ENCODE data around the gene LTV1. TPM values are rescaled to one million over a fixed set of nuclear protein-coding genes. Genes with fewer than 3 reads are reported as not detected.
"Not testable (repeated sequence)": the region's sequence is repeated elsewhere in the genome, so short reads cannot be mapped to it uniquely, and the experiment has no call there.

Gene LTV1, protein sequence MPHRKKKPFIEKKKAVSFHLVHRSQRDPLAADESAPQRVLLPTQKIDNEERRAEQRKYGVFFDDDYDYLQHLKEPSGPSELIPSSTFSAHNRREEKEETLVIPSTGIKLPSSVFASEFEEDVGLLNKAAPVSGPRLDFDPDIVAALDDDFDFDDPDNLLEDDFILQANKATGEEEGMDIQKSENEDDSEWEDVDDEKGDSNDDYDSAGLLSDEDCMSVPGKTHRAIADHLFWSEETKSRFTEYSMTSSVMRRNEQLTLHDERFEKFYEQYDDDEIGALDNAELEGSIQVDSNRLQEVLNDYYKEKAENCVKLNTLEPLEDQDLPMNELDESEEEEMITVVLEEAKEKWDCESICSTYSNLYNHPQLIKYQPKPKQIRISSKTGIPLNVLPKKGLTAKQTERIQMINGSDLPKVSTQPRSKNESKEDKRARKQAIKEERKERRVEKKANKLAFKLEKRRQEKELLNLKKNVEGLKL
- total RNA-seq (2014; rRNA removed; shearing (Covaris generic); ENCODE audit: low replicate concordance) = 12.0 and 21.5 TPM in 2 replicates

DNA sequence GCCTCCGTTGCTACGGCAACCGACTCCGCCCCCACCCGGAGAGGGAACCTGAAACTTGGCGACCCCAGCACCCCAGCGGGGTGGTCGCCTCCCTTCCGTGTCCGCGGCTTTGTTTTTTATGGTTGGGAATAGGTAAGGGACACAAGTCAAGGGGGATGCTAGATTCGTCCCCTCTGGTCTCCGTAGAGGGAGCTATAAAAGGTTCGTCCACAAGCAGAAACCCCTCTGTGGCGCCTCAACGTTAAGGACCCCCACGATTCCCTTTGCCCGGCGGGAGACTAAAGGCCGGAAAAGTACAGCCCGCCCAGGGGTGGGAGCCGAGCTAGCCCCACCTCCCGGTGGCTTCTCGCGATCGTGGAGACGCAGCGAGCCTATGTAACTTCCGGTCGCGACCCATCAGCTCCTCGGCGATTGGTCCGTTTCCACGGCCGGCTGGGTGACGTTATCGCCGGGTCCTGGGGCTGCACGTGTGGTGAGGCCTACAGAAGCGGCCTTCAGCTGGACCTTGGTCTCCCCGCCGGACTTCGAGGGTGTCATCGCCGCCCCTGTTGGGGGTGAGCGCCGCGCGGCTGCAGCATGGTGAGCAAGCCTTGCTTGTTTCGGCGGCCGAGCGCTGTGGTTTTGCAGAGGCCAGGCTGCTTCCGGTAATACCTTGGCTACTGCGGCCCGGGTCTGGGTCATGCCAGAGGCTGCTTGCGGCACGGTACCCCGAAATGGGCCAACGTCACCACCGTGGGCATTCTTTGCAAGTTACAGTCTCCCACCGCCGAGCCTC lies at the start of gene LTV1:
Gene LTV1 (plus strand): TSS at position 437 of the 775 bp plus-strand sequence. CDS start 140 bp downstream, at position 577.
- in situ Hi-C loops (cut with HindIII; ENCODE audit: low pct_unique_long_range_greater_than_20kb, low sequenced_read_pairs) = no loop called here
- peak; percentile 90 for DNase-seq (ENCODE audit: low read depth)

DNA sequence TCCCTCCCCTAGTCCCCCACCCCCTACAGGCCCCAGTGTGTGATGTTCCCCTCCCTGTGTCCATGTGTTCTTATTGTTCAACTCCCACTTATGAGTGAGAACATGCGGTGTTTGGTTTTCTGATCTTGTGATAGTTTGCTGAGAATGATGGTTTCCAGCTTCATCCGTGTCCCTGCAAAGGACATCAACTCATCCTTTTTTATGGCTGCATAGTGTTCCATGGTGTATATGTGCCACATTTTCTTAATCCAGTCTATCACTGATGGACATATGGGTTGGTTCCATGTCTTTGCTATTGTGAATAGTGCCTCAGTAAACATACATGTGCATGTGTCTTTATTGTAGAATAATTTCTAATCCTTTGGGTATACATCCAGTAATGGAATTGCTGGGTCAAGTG lies 46.6 kb upstream of the LTV1 start:
- in situ Hi-C loops (cut with HindIII; ENCODE audit: low pct_unique_long_range_greater_than_20kb, low sequenced_read_pairs); DNase-seq (ENCODE audit: low read depth): not testable (repeated sequence)

DNA sequence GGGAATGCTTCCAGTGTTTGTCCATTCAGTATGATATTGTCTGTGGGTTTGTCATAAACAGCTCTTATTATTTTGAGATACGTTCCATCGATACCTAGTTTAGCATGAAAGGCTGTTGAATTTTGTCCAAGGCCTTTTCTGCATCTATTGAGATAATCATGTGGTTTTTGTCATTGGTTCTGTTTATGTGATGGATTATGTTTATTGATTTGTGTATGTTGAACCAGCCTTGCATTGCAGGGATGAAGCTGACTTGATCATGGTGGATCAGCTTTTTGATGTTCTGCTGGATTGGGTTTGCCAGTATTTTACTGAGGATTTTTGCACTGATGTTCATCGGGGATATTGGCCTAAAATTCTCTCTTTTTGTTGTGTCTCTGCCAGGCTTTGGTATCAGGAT lies 44.7 kb upstream of the LTV1 start:
- DNase-seq (ENCODE audit: low read depth); in situ Hi-C loops (cut with HindIII; ENCODE audit: low pct_unique_long_range_greater_than_20kb, low sequenced_read_pairs): not testable (repeated sequence)

DNA sequence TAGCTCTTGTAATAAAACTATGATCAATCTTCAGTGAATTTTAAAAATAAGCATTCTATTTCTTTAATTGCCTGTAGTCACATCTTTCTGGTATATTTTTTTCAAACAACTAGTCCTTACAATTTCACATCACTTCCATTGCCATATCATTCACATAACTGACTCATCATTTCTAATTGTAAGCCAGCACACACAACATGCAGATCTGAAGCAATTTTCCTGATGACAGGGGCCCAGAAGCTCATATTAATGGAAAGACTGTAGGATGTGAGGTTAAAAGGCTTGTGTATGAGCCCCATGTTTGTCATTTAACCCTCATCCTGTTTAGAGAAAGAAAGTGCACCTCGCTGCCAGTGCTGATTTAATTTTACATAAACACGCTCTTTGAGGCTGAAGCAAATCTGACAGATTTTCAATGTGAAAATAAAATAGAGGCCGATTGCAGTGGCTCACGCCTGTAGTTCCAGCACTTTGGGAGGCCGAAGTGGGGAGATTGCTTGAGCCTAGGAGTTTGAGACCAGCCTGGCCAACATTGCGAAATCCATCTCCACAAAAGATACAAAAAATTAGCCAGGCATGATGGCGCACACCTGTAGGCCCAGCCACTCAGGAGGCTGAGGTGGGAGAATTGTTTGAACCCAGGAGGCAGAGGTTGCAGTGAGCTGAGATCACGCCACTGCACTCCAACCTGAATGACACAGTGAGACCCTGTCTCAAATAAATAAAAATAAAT lies 40.1 kb upstream of the LTV1 start:
- DNase-seq (ENCODE audit: low read depth) = no peak

DNA sequence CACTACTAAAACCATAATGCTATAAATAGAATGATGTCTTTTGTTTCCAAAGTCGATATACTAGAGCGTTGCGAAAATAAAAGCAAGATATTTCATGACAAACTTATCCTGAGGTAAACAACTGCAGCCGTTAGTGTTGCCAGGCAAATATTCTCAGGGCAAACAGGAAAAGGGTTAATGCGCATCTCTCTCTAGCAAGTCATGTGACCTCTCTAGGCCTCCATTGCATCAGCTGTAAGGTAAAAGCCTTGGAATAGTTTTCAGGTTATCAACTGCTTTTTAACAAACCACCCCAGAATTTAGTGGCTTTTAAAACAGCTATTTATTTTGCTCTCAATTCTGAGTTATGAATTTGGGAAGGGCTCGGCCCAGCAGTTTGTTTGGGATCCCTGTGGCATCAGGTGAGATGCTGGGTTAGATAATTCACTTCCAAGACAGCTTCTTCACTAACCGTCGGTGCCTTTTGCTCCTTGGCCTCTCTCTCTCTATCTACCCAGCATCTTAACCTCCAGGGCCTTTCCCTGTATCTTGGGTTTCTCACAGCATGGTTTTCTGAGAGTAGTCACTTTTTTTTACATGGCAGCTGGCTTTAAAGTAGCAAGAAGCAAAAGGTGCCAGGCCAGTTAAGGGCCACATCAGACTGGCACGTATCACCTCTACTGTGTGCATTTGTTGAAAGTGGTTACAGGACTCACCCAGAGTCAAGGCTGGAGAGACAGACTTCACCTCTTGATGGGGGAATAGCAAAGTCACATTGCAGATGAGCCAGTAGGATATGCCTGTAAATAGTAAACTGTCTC lies 39.2 kb upstream of the LTV1 start:
- in situ Hi-C loops (cut with HindIII; ENCODE audit: low pct_unique_long_range_greater_than_20kb, low sequenced_read_pairs) = no loop called here
- no peak for DNase-seq (ENCODE audit: low read depth)

More for the DNA sequence above, 40.1 kb upstream of the LTV1 start:
- in situ Hi-C loops (cut with HindIII; ENCODE audit: low pct_unique_long_range_greater_than_20kb, low sequenced_read_pairs) = no loop called here

DNA sequence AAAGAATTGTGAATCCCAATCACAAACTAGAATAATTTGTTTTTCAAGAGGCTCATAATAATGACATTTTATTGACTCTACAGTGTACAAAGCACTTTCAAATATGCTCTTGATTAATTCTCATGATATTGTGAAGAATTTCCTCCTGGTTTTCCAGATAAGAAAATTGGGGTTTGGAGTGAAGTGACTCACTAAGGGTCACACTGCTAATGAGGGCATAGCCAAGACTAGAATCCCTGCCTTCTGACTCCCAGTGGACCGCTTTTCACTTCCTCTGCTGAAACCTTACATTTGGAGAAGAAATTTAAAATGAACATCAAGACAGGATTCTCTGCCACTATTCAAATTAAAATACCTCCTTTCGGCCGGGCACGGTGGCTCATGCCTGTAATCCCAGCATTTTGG lies 38.3 kb upstream of the LTV1 start:
- no peak for DNase-seq (ENCODE audit: low read depth)
- in situ Hi-C loops (cut with HindIII; ENCODE audit: low pct_unique_long_range_greater_than_20kb, low sequenced_read_pairs) = no loop called here

DNA sequence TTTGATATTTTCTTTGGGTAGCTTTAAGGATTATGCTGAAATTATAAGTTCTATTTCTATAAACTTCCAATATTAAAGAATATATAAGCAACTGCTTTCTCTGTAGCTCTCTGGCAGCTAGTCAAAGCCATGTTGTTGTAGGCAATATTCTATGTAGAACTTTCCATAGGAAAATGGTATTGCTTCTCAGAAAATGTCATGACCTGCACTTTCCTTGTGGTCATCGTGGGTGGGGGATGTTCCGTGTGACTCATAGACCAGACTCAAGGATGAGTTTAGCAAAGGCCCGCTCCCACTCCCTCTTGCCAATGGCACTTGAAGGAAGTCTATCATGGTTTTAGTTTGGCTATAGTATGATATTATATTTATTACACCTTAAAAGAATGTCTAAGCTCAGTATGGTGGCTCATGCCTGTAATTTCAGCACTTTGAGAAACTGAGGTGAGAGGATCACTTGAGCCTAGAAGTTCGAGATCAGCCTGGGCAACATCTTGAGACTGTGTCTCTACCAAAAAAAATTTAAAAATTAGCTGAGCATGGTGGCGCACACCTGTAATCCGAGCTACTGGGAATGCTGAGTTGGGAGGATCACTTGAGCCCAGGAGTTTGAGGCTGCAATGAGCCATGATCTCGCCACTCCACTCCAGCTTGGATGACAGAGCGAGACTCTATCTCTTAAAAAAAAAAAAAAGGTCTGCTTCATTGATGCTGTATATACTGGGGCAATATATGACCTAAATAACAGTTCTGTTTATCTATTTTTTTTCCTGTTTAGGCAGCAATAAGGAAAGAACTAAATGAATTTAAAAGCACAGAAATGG lies 36.6 kb upstream of the LTV1 start:
- in situ Hi-C loops (cut with HindIII; ENCODE audit: low pct_unique_long_range_greater_than_20kb, low sequenced_read_pairs) = no loop called here
- no peak for DNase-seq (ENCODE audit: low read depth)

DNA sequence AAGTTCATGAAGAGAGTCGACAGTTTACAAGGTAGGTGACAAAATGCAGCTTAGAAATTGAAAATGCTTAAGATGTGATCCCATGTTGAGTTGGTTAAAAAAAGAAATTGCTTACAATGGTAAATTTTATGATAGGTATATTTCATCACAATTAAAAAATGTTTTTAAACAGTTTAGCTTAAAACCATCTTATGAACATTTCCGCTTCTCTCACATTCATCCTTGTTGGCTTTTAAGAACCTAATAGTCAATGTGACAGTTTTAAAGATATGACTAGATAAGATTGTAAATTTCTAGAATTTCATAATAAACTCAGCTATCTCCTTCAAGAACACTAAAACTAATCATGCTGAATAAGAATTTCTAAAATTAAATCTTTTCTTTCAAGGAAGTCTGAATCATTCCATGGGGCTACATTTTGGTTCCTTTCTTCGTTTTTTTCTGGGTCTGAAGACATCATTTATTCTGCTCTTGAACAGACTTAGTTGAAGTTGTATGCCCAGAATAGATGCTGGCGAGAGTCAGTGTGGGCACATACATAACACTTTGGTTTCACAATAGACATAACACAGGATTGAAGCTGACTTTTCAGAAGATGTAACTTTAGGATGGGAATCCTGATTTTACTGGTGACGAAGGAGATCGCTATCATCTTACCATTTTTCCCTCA lies 35.9 kb upstream of the LTV1 start:
- in situ Hi-C loops (cut with HindIII; ENCODE audit: low pct_unique_long_range_greater_than_20kb, low sequenced_read_pairs) = no loop called here
- no peak for DNase-seq (ENCODE audit: low read depth)

DNA sequence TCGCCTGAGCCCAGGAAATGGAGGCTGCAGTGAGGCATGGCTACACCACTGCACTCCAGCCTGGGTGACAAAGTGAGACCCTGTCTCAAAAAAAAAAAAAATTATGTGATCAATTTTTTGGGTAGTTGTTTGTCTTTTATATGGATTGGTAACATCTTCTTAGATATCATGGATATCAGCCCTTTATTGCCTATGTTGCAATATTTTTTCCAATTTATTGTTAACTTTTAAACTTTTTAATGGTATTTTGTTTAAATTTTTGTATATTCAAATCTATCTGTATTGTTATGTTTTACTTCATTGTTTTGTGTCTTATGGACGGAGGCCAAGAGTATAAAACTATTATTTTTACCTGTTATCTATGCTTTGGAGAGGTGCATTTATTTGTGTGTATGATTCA lies 32.4 kb upstream of the LTV1 start:
- in situ Hi-C loops (cut with HindIII; ENCODE audit: low pct_unique_long_range_greater_than_20kb, low sequenced_read_pairs) = no loop called here

DNA sequence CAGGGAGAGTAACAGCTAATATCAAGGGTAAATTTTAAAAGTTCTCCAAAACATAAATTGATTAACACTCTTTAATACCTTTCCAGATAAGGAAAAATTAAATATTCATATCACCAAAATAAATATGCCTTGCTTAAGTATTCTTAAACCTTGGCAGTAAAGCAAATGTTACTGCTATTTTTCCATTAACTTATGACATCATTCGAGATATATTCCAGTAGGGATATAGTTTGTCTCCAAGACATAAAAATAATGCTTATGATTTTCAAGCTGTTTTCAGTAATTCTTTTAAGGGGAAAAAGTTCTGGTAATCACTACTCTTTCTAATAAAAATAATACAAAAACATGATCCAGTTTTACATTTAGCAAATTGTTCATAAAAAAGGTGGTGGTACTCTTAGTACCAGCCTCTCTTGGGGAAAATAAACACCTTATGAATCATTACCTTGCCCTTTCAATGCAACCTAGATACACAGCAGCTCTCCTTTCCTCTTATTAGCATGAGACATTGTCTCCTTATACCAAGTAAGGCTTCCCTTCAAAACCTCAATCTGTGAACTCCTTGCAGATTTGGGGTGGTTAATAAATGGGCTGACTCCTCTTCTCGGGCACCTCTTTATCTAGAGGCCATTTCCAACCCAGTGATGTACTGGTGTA lies 31.5 kb upstream of the LTV1 start:
- DNase-seq (ENCODE audit: low read depth) = no peak
- in situ Hi-C loops (cut with HindIII; ENCODE audit: low pct_unique_long_range_greater_than_20kb, low sequenced_read_pairs) = no loop called here

More for the DNA sequence above, 32.4 kb upstream of the LTV1 start:
- DNase-seq (ENCODE audit: low read depth) = no peak

DNA sequence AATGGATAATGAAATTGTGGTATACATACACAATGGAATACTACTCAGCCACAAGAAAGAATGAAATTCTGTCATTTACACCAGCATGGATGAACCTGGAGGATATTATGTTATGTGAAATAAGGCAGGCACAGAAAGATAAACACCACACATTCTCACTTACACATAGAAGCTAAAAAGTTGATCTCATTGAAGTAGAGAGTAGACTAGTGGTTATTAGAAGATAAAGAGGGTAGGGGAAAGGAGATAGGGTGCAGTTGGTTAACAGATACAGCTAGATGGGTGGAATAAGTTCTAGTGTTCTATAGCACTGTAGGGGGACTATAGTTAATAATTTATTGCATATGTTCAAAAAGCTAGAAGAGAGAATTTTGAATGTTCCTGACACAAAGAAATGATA lies 25.5 kb upstream of the LTV1 start:
- in situ Hi-C loops (cut with HindIII; ENCODE audit: low pct_unique_long_range_greater_than_20kb, low sequenced_read_pairs) = no loop called here
- no peak for DNase-seq (ENCODE audit: low read depth)

DNA sequence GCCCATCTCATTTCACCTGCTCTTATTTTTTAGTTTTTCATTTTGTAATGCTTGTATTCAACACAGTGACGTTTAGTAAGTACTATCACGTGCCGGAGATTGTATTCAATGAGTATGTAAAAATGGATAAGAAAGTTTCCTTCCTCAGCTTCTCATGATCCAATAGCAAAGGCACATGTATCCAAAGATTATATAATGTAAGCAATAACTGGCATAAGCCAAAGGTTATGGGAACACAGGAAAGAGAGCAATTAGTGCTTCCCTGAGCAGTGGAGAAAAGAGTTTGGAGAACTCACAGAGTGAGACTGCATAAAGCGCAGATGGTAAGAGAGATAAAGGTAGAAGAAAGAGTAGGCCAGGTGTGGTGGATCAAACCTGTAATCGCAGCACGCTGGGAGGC lies 21.8 kb upstream of the LTV1 start:
- in situ Hi-C loops (cut with HindIII; ENCODE audit: low pct_unique_long_range_greater_than_20kb, low sequenced_read_pairs) = no loop called here
- DNase-seq (ENCODE audit: low read depth) = no peak

DNA sequence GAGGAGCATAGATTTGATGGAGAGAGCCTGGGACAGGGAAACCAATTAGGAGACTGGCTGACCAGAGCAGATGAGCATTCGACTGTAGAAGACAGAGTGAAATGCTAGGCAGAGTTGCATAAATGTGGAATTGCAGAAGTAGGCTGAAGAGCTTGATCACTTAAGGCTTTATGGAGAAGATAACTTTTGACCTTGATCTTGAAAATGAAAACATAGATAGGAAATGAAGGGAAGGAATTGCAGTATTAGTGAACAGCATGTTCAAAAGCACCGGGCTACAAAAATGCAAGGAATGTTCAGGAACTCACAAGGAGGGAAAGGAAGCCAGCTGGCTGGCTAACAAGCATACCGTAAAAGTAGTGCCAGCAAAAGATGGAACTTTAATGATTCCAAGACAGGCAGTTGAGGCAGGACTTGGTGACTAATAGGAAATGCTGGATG lies 20.5 kb upstream of the LTV1 start:
- in situ Hi-C loops (cut with HindIII; ENCODE audit: low pct_unique_long_range_greater_than_20kb, low sequenced_read_pairs) = no loop called here

DNA sequence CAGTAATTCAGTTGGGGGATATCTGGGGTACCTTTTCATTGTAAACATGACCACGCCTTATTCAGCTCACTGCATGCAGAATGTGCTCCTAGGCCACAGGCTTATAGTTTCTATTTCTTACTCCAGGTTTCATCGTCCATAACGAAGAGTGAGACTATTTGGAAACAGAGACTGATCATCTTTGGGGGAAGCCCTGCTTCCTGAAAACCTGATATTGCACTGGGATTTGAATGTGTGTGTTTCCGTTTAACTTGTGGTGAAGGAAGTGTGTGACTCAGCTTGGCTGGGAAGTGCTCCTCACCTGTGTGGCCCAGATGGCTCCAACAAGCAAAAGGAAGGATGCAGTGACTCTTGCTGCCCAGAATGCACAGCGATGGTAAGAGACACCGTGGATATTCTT lies 19.6 kb upstream of the LTV1 start:
- in situ Hi-C loops (cut with HindIII; ENCODE audit: low pct_unique_long_range_greater_than_20kb, low sequenced_read_pairs) = no loop called here
- DNase-seq (ENCODE audit: low read depth) = no peak

More for the DNA sequence above, 20.5 kb upstream of the LTV1 start:
- DNase-seq (ENCODE audit: low read depth) = no peak

DNA sequence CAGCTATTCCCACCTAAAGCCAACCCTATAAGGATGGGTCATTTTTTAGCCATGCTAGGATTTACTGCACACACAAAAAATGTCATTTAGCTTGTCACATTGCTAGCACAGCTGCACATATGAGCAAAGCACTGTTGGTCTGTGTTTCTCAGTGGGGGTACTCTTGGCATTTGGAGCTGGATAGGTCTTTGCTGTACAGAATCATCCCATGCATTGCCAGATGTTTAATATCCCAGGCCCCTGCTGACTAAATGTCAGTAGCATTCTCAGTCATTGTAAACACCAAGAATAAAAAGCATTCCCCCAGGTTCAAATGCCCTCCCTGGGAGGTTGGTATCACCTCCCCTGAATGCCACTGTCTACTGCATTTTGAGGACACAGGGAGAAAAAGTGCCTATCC lies 14.6 kb upstream of the LTV1 start:
- DNase-seq (ENCODE audit: low read depth) = no peak
- in situ Hi-C loops (cut with HindIII; ENCODE audit: low pct_unique_long_range_greater_than_20kb, low sequenced_read_pairs) = no loop called here

DNA sequence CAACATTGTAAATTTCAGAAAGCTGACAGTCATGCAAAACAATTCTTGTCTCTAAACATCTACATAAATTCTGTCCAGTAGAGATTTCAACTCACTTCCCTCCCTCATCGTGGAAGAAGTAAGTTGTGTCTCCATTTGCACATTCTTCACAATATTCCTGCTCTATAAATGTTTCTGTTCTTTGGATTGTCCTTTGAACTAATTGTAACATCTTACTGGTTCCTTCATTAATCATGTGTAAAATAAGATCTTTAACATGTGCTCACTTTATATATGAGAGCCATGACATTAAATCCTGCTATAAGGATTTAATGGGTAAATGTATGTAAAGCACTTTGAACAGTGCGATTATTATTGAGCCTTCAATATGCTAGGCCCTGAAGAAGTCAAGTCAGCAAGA lies 7.0 kb upstream of the LTV1 start:
- no peak for DNase-seq (ENCODE audit: low read depth)
- in situ Hi-C loops (cut with HindIII; ENCODE audit: low pct_unique_long_range_greater_than_20kb, low sequenced_read_pairs) = no loop called here

Data from Caki2 (cell line).